GM12891 (cell line): ENCODE results near the gene NISCH.

Experiments used
- POLR2A ChIP-seq: IDR thresholded peaks from 2 replicates; pipeline ENCODE4 v1.6.1; 2011; ENCODE audit warnings: low read depth, low read length, control low read depth
- POLR2AphosphoS5 ChIP-seq: IDR thresholded peaks from 2 replicates; pipeline ENCODE4 v1.6.1; 2011; ENCODE audit warnings: low read depth, low read length, control low read depth
- SPI1 ChIP-seq: IDR thresholded peaks from 2 replicates; pipeline ENCODE4 v1.6.1; 2011; ENCODE audit warnings: low read depth, low read length, control low read depth

DNA sequence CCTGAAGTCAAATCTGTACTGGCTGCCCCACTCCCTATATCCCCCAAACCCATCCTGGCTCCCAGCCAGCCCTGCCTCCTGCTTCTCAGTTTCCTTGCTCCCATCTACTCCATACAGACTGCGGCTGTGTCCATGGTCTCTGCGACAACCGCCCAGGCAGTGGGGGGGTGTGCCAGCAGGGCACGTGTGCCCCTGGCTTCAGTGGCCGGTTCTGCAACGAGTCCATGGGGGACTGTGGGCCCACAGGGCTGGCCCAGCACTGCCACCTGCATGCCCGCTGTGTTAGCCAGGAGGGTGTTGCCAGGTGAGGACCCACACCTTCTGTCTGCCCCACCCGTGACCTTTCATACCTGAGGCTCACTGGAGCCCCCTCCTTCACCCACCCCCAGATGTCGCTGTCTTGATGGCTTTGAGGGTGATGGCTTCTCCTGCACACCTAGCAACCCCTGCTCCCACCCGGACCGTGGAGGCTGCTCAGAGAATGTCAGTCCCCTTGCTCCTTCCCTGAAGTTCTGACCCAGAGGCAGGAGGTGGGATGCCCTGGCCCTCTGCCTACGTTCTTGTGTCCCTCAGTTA lies 54.4 kb downstream of the NISCH start:
- TF ChIP-seq POLR2AphosphoS5 = no peak
- no peak for TF ChIP-seq POLR2A
- TF ChIP-seq SPI1 = no peak
